ENCODE measurements around the gene NUDT6.
"Not testable (repeated sequence)": the region's sequence is repeated elsewhere in the genome, so short reads cannot be mapped to it uniquely, and the experiment has no call there.

The NUDT6 gene

GRCh38 chr4:122875949-122876348, 46.4 kb downstream of the NUDT6 start:
- DNase-seq (ENCODE audit: low read depth): no peak

- DNase-seq (ENCODE audit: low read depth): no peak
These were observed 48.4 kb downstream of the NUDT6 start for GRCh38 chr4:122873821-122874593.

GRCh38 chr4:122873146-122873545, 49.3 kb downstream of the NUDT6 start:
- DNase-seq (ENCODE audit: low read depth): no peak

- DNase-seq (ENCODE audit: low read depth): not testable (repeated sequence)
These were observed 54.2 kb downstream of the NUDT6 start for GRCh38 chr4:122868235-122868634.

- DNase-seq (ENCODE audit: low read depth): no peak
These were observed 57.0 kb downstream of the NUDT6 start for GRCh38 chr4:122865425-122865824.

- no peak for DNase-seq (ENCODE audit: low read depth)
These were observed 58.8 kb downstream of the NUDT6 start for GRCh38 chr4:122863639-122864038.

- DNase-seq (ENCODE audit: low read depth): no peak
These were observed 61.0 kb downstream of the NUDT6 start for GRCh38 chr4:122861172-122861943.

- DNase-seq (ENCODE audit: low read depth): no peak
These were observed 63.7 kb downstream of the NUDT6 start for GRCh38 chr4:122858705-122859104.

- DNase-seq (ENCODE audit: low read depth): no peak
These were observed 65.2 kb downstream of the NUDT6 start for GRCh38 chr4:122857160-122857559.

- DNase-seq (ENCODE audit: low read depth): no peak
These were observed 67.0 kb downstream of the NUDT6 start for GRCh38 chr4:122855353-122855890.

GRCh38 chr4:122854447-122855352, 67.7 kb downstream of the NUDT6 start:
- DNase-seq (ENCODE audit: low read depth): no peak

- no peak for DNase-seq (ENCODE audit: low read depth)
These were observed 70.8 kb downstream of the NUDT6 start for GRCh38 chr4:122851568-122851967.

GRCh38 chr4:122849789-122850188, 72.6 kb downstream of the NUDT6 start:
- not testable (repeated sequence) for DNase-seq (ENCODE audit: low read depth)

GRCh38 chr4:122847931-122848330, 74.5 kb downstream of the NUDT6 start:
- no peak for DNase-seq (ENCODE audit: low read depth)

- DNase-seq (ENCODE audit: low read depth): no peak
These were observed 76.6 kb downstream of the NUDT6 start for GRCh38 chr4:122845760-122846159.

GRCh38 chr4:122845066-122845465, 77.3 kb downstream of the NUDT6 start:
- no peak for DNase-seq (ENCODE audit: low read depth)

GRCh38 chr4:122844391-122844790, 78.0 kb downstream of the NUDT6 start:
- not testable (repeated sequence) for DNase-seq (ENCODE audit: low read depth)

GRCh38 chr4:122842984-122843531, 79.3 kb downstream of the NUDT6 start:
- DNase-seq (ENCODE audit: low read depth): no peak
